GM18505 (cell line): ENCODE data around the gene ANK3.

Experiments
- ATAC-seq: cut with Tn5 transposase; IDR thresholded peaks from one replicate; pipeline ENCODE4 v1.9.1; 2021; ENCODE audit not compliant: unreplicated experiment
- POLR2A ChIP-seq: IDR thresholded peaks from 4 replicates; pipeline ENCODE4 v1.6.1; 2011; ENCODE audit warnings: borderline replicate concordance; ENCODE audit not compliant: insufficient read depth, insufficient read length; ENCODE audit errors: extremely low read depth

Gene ANK3

DNA sequence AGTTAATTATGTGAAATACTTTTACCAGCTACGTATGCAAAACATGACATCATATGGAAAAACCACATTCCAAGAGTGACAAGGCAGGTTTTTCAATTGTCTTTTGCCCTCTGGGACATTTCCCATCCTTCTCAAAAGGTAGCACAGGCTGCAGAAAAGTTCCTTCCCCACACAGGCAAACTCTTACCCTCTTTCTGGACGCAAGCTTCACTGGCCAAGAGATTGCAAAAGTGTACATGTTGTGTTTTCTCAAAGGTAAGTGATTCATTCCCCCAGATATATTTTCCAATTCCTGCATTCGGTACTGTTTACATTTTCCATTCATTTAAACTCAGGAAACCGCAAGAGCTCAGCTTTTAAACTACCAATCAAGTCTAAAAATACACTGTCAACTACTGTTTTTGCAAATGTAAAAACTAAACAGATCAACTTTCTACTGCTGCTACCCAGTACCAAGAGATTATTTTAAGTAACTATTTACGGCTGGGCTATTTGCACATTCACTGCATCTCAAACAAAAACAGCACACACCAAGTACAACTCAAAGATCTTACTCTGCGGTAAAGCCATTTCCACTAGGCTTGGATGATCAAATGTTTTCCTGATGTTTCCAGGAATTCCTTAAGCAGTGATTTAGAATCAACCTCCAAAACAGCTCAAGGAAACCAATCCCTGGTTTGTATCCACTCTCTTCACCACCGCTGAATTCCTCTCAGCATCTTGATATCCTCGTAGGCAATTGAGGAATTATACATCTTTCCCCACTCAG, 249.7 kb downstream of the ANK3 start:
- ATAC-seq: no peak
- no peak for TF ChIP-seq POLR2A

DNA sequence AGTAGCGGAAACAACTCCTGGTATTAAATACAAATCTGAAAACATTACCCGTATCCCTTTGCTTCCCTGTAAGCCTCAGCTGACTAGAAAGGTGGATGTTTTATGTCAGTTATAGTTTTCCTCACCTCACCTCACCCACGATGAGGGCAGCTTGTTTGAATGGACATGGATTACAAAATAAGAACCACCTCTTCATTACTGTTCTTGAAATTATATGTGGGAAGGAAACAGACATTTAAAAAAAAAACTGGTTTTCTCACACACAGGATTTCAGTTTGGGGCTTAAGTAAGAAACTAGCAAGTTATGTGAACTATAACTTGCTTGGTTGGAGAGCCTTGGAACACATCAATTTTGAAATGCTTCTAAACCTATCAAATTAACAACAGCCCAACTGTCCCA, 250.4 kb downstream of the ANK3 start:
- no peak for TF ChIP-seq POLR2A

DNA sequence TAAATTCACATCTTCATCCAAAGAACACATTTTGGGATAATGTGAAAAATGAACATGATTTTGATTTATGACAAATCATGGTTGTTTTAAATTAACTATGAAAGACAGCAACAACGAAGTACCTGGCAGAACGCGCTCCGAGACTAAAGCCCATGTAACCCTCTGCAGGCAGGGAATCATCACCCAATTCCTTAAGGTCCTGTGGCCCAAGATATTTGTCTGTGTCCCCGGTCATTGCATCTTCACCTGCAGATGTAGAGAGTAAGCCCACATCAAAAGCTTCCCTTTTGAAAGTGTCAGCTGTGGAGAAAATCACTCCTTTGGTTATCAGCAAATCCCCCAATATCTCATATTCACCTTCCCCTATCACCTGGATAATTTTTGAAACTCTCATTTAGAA, 250.8 kb downstream of the ANK3 start:
- TF ChIP-seq POLR2A: no peak
- ATAC-seq: no peak

More for the DNA sequence above, 250.4 kb downstream of the ANK3 start:
- no peak for ATAC-seq

DNA sequence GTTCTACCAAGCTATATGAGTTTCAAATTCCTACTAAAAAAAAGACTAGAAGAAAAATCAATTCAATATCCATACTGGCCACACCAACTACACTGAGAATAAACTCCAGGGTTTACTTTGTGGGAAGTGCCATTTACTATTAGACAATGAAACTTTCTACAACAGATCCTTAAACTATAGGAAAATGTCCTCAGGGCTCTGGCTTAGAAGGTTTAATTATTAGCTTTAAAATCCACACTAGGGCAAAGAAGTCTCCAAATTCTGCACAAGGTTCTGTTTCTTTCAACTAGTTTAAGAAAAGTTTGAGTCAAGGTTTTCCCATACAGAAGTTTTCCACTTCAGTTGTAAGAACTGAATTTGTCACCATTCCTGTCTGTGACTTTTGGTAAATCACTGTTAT, 251.6 kb downstream of the ANK3 start:
- TF ChIP-seq POLR2A: no peak
- ATAC-seq: no peak

DNA sequence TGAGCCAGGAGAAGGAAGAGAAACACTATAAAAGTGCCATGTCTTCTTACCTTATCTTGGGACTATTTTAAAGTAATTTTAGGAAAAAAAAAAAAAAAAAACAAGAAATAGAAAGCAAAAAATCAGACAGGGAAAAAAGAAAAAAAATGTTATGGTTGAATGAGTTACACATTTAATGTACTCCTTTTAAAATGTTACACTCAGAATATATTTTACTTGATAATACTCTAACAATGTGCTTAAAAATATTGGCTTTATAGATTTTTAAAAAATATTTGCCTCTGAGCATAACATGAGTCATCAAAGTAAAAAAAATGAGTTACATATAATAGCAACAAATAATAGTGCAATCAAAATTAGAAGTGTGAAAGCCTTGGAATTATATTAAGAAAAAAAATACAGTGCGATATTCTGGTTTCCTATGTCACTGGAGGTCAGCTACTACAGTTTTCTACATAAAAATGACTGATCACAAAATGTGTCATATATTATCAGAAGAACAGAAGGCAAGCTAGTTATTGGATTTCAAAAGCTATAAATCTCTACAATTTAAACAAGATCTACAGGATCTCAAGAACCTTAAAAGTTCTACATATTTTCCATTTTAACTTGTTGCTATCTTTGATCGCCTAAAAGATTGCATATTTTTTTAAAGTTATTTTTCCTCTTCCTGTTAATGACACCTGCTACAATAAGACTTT, 252.2 kb downstream of the ANK3 start:
- no peak for TF ChIP-seq POLR2A
- no peak for ATAC-seq

DNA sequence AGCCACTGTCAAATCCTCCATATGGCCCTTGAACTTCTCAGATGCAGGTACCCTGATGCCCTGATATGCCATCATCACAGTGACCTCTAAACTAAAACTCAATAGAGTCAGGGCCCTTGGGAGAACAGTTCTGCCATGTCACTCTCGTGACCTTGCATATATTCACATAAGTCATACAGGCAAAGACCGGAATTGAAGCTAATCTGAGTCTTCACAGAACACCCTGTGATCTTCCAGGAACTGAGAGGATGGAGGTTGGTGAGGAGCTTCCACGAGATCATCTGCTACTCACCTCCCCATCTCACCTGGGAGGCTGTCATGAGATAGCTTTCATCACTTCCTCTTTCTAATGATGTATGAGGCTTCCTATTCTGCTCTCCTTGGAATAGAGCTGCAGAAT, 254.7 kb downstream of the ANK3 start:
- TF ChIP-seq POLR2A: no peak
- ATAC-seq: peak; percentile 70

DNA sequence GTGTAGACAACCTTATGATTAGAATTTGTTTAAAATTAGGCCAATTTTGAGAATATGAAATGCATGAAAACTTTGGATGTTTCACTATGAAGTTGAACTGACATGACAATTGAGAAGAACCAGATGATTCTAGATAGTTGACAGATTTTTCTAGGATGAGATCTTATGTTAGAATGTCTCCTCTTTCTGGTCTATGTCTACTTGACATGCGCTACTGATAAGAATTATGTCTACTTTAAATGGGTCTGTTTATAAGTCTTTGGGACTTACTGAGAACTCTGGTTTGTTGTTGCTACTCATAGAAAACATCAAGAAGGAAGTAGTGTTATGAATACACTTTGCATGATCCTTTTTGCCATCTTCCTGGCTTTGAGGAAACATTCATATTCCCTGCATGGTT, 255.1 kb downstream of the ANK3 start:
- TF ChIP-seq POLR2A: no peak
- no peak for ATAC-seq

DNA sequence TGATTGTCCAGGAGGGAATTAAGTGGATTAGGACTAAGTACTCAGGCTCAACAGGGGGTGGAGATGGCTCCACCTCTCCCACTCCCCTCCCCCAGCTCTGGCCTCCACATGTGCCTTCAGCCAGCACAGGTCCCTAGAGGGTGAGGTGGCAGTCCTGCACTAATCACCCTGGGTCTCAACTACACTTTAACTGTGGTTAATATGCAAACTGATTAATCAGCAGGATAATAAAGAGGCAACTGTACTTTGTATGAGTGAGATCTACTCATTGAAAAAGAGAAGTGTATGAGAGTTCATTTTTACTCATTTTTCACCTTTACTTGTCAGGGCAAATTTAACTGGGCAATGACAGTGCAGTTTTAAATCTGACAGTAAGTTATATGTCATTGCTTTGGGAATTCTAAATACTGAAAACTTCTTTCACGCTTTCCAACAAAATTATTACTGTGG, 259.5 kb downstream of the ANK3 start:
- TF ChIP-seq POLR2A: no peak
- no peak for ATAC-seq

DNA sequence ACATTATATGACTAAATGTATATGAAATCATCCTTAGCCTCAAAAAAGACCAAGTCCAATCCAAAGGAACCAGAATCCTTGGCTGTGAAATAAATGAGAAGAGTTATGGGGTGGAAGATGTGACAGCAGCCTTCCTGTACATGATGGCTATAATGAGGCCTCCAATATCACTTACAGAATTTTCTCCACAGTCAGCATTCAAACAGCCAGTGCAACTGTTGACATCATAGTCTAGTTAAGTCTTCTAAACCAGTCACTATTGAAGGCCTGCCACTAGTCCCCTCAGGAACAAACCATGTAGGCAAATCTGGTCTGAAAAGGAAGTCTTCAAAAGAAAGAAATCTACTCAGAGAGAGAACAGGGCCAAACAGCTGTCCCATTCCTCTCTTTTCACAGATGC, 263.8 kb downstream of the ANK3 start:
- no peak for ATAC-seq
- TF ChIP-seq POLR2A: no peak

DNA sequence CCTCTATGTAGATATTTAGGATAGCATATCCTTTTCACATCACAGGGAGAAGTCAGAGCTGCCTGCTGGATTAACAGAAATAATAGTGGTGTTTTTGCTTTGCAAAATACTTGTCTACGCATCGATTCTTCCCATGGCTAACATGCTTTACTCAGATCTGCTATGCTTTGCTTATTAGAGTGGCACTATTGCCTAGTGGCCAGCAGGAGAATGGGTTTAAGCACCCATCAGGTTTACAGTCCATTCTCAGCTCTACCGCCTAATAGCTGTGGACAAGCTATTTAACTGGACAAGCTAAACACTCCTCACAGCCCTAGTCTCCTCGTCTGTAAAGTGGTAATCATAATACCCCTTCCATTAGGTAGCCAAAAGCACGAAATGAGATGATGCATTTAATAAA, 265.1 kb downstream of the ANK3 start:
- no peak for ATAC-seq
- TF ChIP-seq POLR2A: no peak

DNA sequence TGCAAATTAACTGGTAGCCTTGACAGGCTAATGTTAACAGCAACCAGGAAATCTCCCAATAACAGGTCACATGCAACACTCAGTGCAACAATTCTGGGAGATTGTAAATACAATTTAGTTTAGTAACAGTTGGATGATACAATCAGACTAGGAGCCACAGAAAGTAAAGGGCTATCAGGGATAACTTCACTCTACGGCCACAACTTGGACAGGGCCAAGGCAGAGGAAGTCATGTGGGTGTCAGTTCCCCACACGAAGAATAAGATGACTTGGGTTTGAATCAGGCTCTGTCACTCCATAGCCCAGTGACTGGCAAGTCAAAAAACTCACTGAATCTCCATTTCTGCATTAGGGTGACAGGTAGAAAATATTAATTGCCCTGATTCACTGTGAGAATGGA, 266.0 kb downstream of the ANK3 start:
- TF ChIP-seq POLR2A: no peak
- ATAC-seq: no peak

DNA sequence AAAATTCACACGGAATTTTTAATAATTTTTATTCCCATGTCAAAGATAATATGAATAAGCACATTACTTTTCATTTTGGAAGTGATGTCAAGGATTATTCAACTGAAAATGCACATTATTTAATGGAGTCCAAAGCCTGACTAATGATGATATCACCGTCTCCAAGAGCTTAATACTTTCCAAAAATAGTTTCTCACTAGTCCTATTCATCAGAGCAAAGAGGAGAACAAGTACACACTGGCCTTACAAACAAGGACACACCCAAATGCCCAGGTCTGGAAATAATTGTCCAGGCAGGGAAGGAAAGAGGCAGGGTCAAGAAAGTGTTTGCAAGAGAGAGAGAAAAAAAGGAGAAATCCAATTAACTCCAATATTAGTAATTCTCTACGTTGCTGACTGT, 266.5 kb downstream of the ANK3 start:
- ATAC-seq: no peak
- no peak for TF ChIP-seq POLR2A

DNA sequence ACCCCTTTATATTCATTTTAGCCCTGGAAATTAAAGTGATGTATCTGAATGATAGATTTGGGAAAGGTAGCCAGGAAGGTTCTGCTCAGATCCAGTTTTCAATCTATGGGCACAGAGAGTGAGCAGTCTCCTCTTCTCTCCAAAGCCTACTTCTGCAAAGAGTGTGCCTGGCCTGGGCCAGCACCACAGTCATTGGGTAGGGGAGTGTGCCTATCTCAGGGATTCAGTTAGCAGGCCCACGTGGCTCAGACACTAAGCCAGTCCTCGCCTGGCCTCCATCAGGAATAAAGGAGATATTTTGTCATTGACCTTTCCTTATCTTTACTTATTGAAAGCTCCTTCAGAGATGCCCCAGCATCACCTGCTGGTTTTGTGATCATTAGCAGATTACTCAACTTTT, 267.5 kb downstream of the ANK3 start:
- ATAC-seq: no peak
- no peak for TF ChIP-seq POLR2A
